Esophagus squamous epithelium (tissue), 5 donors: Measurements from ENCODE around the gene PTPN5. TPM values are rescaled to one million over a fixed set of nuclear protein-coding genes. Genes with fewer than 3 reads are reported as not detected.

Experiments
- DNase-seq: peaks from one replicate; lab custom pipeline; 2025; lab: John Stamatoyannopoulos, UW
- H3K27ac ChIP-seq, 4 donors: fragments of 200-600 bp; sonication (generic); one replicate each; pipeline ENCODE4 v1.5.1; 2016 to 2019; ENCODE audit warnings: mild to moderate bottlenecking in 1 of 4
- H3K27me3 ChIP-seq, 4 donors: fragments of 200-600 bp; sonication (generic); 1 replicate in 3 of 4; 2 replicates in 1 of 4; pipeline versions ENCODE4 v1.5.1 to v1.6.0; 2017 to 2021; ENCODE audit warnings: antibody characterized with exemption in 1 of 4
- H3K36me3 ChIP-seq, 3 donors: fragments of 200-600 bp; sonication (generic); one replicate each; pipeline ENCODE4 v1.5.1; 2016 to 2019
- H3K4me1 ChIP-seq, 3 donors: fragments of 200-600 bp; sonication (generic); one replicate each; pipeline ENCODE4 v1.5.1; 2017 to 2019
- H3K4me3 ChIP-seq, 4 donors: fragments of 200-600 bp; sonication (generic); 1 replicate in 3 of 4; 2 replicates in 1 of 4; pipeline ENCODE4 v1.5.1; 2016 to 2019; ENCODE audit warnings: mild to moderate bottlenecking in 2 of 4, moderate library complexity in 1 of 4
- H3K9me3 ChIP-seq, 3 donors: fragments of 200-600 bp; sonication (generic); one replicate each; pipeline ENCODE4 v1.5.1; 2016 to 2019
- CTCF ChIP-seq, 6 experiments: fragments of 450-650 bp in 4 of 6; fragments of 200-600 bp in 2 of 6; sonication (generic) in 2 of 6; IDR thresholded peaks; one replicate each; pipeline ENCODE4 v1.5.1; 2016 to 2019; ENCODE audit warnings: antibody characterized with exemption in 6 of 6, mild to moderate bottlenecking in 4 of 6, moderate library complexity in 4 of 6
- POLR2A ChIP-seq, 4 donors: fragments of 450-650 bp; IDR thresholded peaks; one replicate each; pipeline ENCODE4 v1.6.1; 2017; ENCODE audit warnings: antibody characterized with exemption in 4 of 4, mild to moderate bottlenecking in 4 of 4, moderate library complexity in 3 of 4
- WGBS, 2 donors: methylation state at CpG; one replicate each; pipeline ENCODE4 v1.1.5; 2018; 5-methylcytosine and 5-hydroxymethylcytosine counted together
- intact Hi-C: fragments of 100-400 bp; cut with DNase I; formaldehyde crosslinking; loops from one replicate; pipeline ENCODE4 v1.15.0; 2022
- total RNA-seq, 4 donors: library from RNA; depleted of rRNA; stranded (reverse); fragments of >200 nt; gene quantifications; one replicate each; pipeline ENCODE4 v1.1.0, GENCODE V29; 2016
- donor health status: DM: yes; HTN: yes; CAD: no.

Gene PTPN5
- total RNA-seq, 4 donors from 2014 or later = 0.18 to 0.95 (median 0.58) TPM

GRCh38 chr11:18733202-18733601 is 58.4 kb downstream of the PTPN5 start:
- intact Hi-C loops = no loop called here
- no peak for TF ChIP-seq POLR2A (IDR thresholded peaks at IDR 0.05)
- TF ChIP-seq CTCF (IDR thresholded peaks at IDR 0.05) = no peak
- no peaks in the 10 kb centered on the region for H3K9me3 ChIP-seq
- no peaks in the 10 kb centered on the region for H3K36me3 ChIP-seq
- 81 to 87% methylated on average over 12 to 15 of the region's 16 CpGs for WGBS, 2 donors
- H3K4me3 ChIP-seq = no peak overlapping the region
- no peak for DNase-seq
- H3K27me3 ChIP-seq = peaks cover 0 to 24% (median 0%) of the 10 kb centered on the region in 4 donors
- H3K4me1 ChIP-seq = no peaks in the 10 kb centered on the region
- no peak overlapping the region for H3K27ac ChIP-seq

DNA sequence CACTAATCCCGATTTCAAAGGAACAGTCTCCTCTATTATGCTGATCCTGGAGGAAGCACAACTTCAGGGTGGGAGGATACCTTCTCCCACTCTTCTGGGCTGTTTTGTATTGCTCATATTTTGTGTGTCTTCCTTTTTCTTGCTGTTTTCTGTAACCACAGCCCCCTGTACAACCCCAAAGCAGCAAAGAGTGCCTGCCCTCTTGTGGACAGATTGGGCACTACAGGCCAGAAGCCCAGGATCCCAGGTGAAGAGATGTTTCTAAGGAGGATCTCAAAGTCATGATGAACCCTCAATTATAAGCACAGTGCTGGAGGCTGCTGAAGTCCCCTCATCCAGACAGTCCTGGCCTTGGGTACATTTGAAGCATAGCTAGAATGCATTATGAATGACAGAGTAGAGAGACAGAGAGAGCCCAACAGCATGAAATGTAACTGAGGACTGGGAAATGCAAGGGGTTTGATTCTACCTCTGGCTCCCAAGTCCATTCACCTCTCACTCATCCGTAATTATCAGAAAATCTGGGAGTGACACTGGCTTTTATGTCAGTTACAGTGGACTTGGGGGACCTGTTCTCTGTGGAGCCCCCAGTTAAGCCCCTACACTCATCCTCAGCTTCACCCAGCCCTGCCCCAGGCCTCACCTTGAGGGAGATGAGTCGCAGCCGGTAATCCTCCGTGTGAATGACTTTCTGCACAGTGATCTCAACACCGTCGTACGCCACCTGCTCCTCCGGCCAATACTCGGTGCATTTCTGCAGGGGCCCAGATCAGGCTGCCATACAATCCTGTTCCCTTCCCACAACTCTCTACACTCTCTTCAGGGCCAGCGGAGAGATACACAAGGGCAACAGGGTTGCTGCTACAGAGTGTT is 59.4 kb downstream of the PTPN5 start:
- WGBS, 2 donors = 48 to 57% methylated on average over 10 to 11 of the region's 11 CpGs

GRCh38 chr11:18731441-18731840 is 60.2 kb downstream of the PTPN5 start:
- H3K4me3 ChIP-seq = no peak overlapping the region
- H3K27ac ChIP-seq = no peak overlapping the region
- H3K36me3 ChIP-seq = no peaks in the 10 kb centered on the region
- H3K27me3 ChIP-seq = peaks cover 0 to 20% (median 0%) of the 10 kb centered on the region in 4 donors
- WGBS, 2 donors = 66 to 93% methylated on average over 2 of the region's 2 CpGs
- peaks cover 0 to 6% (median 0%) of the 10 kb centered on the region in 3 donors for H3K4me1 ChIP-seq
- TF ChIP-seq CTCF (IDR thresholded peaks at IDR 0.05) = no peak
- no peak for TF ChIP-seq POLR2A (IDR thresholded peaks at IDR 0.05)
- intact Hi-C loops = no loop called here
- DNase-seq = no peak
- no peaks in the 10 kb centered on the region for H3K9me3 ChIP-seq

More for the DNA sequence above, 59.4 kb downstream of the PTPN5 start:
- H3K27me3 ChIP-seq = peaks cover 0 to 24% (median 0%) of the 10 kb centered on the region in 4 donors
- H3K4me1 ChIP-seq = peaks cover 0 to 6% (median 0%) of the 10 kb centered on the region in 3 donors
- no peaks in the 10 kb centered on the region for H3K36me3 ChIP-seq
- no peak overlapping the region for H3K4me3 ChIP-seq
- DNase-seq = no peak
- H3K27ac ChIP-seq = no peak overlapping the region
- H3K9me3 ChIP-seq = no peaks in the 10 kb centered on the region
- TF ChIP-seq POLR2A (IDR thresholded peaks at IDR 0.05) = no peak
- TF ChIP-seq CTCF (IDR thresholded peaks at IDR 0.05) = peak; percentile 80 to 98 (median 90)
- intact Hi-C loops = no loop called here

DNA sequence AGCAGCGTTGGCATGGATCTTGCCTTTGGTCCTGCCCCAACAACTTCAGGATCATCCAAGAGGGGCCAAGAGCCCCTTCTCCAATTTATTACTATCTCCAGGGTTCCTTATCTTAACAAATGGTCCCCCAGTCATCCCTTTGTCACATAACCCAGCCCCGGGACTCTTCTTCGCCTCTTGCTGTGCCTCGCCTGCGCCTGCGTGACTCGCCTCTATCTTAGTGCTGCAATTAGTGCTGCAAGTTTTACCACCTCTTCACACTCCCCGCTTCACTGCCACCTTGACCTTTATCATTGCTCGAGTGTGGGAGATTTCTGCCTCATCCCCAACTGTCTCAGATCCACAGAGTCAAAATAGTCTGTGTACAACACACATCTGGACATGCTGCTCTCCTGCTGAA is 61.6 kb downstream of the PTPN5 start:
- Histone ChIP-seq H3K27me3 (peaks cover 0 to 11% (median 0%) of the 10 kb centered on the region in 4 donors), H3K36me3 (no peaks in the 10 kb centered on the region), H3K4me1 (peaks cover 0 to 6% (median 0%) of the 10 kb centered on the region in 3 donors), H3K4me3 (no peak overlapping the region), H3K9me3 (no peaks in the 10 kb centered on the region), H3K27ac (no peak overlapping the region)
- intact Hi-C loops = no loop called here
- TF ChIP-seq POLR2A (IDR thresholded peaks at IDR 0.05) (no peak), CTCF (IDR thresholded peaks at IDR 0.05) (no peak)
- DNase-seq = no peak
- WGBS, 2 donors = 89 to 90% methylated on average over 9 of the region's 9 CpGs

GRCh38 chr11:18729426-18729825 is 62.2 kb downstream of the PTPN5 start:
- Histone ChIP-seq H3K27ac (no peak overlapping the region), H3K9me3 (no peaks in the 10 kb centered on the region), H3K4me3 (no peak overlapping the region), H3K36me3 (no peaks in the 10 kb centered on the region), H3K27me3 (peaks cover 0 to 10% (median 0%) of the 10 kb centered on the region in 4 donors), H3K4me1 (peaks cover 0 to 6% (median 0%) of the 10 kb centered on the region in 3 donors)
- no peak for DNase-seq
- intact Hi-C loops = loop anchor here (10.0 kb wide), 1 partner anchor 185 kb away; no protein-coding TSS in a partner anchor
- WGBS, 2 donors = 70 to 80% methylated on average over 2 to 4 of the region's 16 CpGs
- TF ChIP-seq POLR2A (IDR thresholded peaks at IDR 0.05) = no peak
- TF ChIP-seq CTCF (IDR thresholded peaks at IDR 0.05) = no peak
